Left cardiac atrium (tissue), 4 donors: ENCODE data around the gene SLIT3. TPM values are rescaled to one million over a fixed set of nuclear protein-coding genes. Genes with fewer than 3 reads are reported as not detected.
"Not testable (repeated sequence)": the region's sequence is repeated elsewhere in the genome, so short reads cannot be mapped to it uniquely, and the experiment has no call there.

Experiments
- ATAC-seq, 2 donors: fragments of 200-7000 bp; cut with Tn5 transposase; one replicate each; pipeline ENCODE4 v1.9.1; 2020; ENCODE audit warnings: mild to moderate bottlenecking in 2 of 2, moderate library complexity in 2 of 2
- DNase-seq: peaks from one replicate; pipeline ENCODE4 v3.0.0-alpha.2; 2020
- intact Hi-C, 2 donors: fragments of 100-400 bp; cut with DNase I; formaldehyde crosslinking; loops; one replicate each; pipeline versions ENCODE4 v1.14.1 to v1.15.1; 2022 to 2023
- microRNA-seq, 2 donors: library from miRNA; unstranded; fragments of <30 nt; microRNA quantifications; one replicate each; pipeline ENCODE4 v1.2.0, GENCODE V29; 2020
- total RNA-seq, 2 donors: library from RNA; stranded (reverse); fragmentation: NEBNext Ultra II Directional; extraction: Animal tissue kit (Norgen Biotek cat#: 25700); gene quantifications; one replicate each; pipeline ENCODE4 v1.2.1, GENCODE V29; 2021
- donor health status: DM: no; HTN: yes; CAD: no.
- donor health status: DM: no; HTN: yes; CAD: no; lungs with severe emphysema.
- donor health status: DM: yes; HTN: yes; CAD: no.
- donor health status: Dilated cardiomyopathy.

Gene SLIT3
- total RNA-seq, 2 donors from 2014 or later: 71.1 to 117 TPM

DNA sequence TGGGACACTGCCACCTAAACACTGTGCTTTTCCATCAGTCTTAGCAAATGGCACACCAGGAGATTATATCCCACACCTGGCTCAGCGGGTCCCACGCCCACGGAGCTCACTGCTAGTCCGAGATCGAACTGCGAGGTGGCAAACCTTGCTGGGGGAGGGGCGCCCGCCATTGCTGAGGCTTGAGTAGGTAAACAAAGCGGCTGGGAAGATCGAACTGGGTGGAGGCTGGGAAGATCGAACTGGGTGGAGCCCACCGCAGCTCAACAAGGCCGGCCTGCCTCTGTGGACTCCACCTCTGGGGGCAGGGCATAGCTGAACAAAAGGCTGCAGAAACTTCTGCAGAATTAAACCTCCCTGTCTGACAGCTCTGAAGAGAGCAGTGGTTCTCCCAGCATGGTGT lies 670.0 kb downstream of the SLIT3 start:
- DNase-seq, intact Hi-C loops, ATAC-seq: not testable (repeated sequence)

DNA sequence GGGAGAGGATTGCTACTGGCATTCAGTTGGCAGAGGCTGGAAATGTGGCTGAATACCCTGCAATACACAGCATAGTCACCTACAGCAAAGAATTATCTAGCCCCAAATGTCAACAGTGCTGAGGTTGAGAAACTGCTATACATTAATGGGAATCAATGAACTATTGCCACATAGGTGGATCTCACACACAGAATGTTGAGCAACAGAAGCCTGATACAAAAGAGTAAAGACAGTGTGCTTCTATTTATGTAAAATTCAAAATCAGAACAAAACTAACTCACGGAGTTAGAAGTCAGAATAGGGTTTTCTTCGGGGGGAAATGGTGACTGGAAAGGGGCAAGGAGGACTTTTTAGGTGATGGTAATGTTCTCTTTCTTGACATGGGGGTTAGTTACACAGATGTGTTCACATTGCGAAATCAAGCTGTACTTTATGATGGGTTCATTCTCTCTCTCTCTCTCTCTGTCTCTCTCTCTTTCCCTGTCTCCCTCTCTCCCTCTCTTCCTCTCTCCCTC lies 676.0 kb downstream of the SLIT3 start:
- intact Hi-C loops: no loop called here
- DNase-seq (no peak), ATAC-seq (no peak)

DNA sequence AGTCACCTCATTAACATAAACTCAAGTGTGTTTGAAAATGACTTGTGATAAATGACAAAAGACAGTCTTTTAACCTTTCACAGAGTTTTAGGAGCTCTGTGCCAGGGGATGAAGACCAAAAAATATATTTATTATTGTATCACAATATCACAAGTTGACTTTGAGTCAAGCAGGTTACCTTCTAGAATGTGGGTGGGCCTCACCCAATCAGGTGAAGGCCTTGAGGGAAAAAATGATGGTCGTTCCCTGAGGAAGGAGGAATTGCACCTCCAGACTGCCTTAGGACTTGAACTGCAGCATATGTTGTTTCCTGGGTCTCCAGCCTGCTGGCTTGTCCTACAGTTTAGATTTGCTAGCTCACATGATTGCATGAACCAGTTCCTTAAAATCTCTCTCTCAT lies 680.1 kb downstream of the SLIT3 start:
- intact Hi-C loops: no loop called here
- DNase-seq (no peak), ATAC-seq (no peak)

DNA sequence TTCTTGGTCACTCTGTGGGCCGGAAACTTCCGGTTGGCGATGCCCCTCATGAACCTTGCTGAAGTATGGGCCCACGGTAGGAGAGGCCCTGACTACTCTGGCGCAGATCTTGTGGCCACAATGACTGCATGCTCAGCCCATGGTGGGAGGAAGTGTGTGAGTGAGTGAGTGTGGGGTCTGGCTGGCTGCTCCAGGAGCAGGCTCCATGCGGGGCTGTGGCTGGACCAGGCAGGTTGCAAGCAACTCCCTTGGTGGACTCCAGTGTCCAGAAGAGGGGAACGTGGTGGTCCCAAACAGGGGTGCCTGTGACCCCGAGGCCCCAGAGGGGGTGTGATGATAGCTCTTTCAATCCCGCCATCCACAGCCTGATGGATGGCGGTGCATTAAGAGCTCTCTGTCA lies 686.3 kb downstream of the SLIT3 start:
- ATAC-seq (no peak), DNase-seq (no peak)
- intact Hi-C loops: no loop called here

DNA sequence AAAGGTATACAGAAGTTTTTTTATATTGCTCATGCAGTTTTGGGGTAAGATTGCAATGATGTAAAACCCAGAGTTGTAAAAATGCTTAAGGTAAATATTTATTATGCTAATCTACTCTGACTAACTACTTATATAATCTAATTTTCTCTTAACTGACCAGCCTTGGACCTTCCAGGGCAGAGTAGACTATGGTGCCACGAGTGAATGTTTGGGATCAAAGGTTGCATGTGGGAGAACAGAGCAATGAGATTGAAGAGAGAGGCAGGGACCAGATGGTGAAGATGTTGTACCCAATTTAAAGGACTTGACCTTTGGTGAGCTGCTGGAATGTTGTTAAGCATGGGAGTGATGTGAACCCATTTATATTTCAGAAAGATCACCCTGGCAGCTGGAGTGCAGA lies 686.9 kb downstream of the SLIT3 start:
- no peak for ATAC-seq
- no peak for DNase-seq
- intact Hi-C loops: no loop called here

DNA sequence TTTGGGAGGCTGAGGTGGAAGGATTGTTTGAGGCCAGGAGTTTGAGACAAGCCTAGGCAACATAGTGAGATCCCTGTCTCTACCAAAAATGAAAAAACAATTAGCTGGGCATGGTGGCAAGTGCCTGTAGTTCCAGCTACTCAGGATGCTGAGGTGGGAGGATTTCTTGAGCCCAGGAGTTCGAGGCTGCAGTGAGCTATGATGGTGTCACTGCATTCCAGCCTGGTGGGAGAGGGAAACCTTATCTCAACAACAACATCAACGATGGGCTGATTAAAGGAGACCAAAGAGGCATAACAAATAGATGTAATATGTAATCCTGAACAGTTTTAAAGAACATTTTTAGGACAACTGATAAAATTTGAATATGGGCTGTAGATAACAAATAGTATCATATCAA lies 687.5 kb downstream of the SLIT3 start:
- no peak for ATAC-seq
- no peak for DNase-seq
- intact Hi-C loops: no loop called here

DNA sequence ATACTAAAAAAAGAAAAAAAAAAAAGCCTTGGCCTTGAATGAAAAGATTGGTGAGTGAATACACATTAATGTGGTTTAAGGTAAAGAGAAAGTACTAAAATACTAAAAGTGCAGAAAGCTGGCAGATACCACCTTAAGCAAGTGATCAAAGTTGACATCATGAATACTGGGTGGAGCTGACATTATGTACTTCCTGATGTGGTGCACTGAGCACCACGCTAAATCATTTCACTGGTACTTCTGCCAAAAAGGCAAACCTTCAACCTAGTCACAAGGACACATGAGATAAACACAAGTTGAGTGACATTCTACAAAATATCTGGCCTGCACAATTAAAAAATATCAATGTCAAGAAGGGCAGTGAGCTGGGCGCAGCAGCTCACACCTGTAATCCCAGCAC lies 687.9 kb downstream of the SLIT3 start:
- ATAC-seq: peak in 1 of 2 donors; percentile 61
- DNase-seq: no peak
- intact Hi-C loops: no loop called here

DNA sequence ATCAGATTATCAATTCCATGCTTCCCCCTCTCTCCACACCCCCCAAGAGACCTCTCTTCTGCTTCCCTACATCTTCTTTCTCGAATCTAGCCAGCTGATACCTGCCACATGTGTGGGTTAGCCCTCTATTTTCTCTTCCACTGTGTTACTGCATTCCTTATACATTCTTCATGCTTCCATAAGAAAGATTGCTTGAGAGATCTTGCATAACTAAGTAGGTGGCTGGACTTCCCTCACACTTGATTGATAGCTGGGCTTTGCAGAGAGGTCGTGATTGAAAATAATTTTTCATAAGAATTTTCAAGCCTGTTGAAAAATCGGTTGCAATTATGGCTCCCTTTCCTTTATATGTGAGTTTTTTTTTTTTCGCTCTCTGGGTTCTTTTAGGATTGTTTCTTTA lies 688.8 kb downstream of the SLIT3 start:
- no peak for ATAC-seq
- intact Hi-C loops: no loop called here
- DNase-seq: no peak

Small RNA genes within 50 kb of the gene (microRNA-seq; reads per million reads assigned to microRNA genes)
- gene MIR218-2 (2.2 to 5.4 reads per million in 2 donors), gene MIR585 (18.5 to 29.7 reads per million in 2 donors)
